HG02623 (cell line): ENCODE data around the gene HINFP.
"Not testable (repeated sequence)": the region's sequence is repeated elsewhere in the genome, so short reads cannot be mapped to it uniquely, and the experiment has no call there.

ENCODE experiments used
- ATAC-seq: cut with Tn5 transposase; IDR thresholded peaks from one replicate; pipeline ENCODE4 v1.9.1; 2021; ENCODE audit warnings: moderate library complexity; ENCODE audit not compliant: unreplicated experiment

HINFP gene

DNA sequence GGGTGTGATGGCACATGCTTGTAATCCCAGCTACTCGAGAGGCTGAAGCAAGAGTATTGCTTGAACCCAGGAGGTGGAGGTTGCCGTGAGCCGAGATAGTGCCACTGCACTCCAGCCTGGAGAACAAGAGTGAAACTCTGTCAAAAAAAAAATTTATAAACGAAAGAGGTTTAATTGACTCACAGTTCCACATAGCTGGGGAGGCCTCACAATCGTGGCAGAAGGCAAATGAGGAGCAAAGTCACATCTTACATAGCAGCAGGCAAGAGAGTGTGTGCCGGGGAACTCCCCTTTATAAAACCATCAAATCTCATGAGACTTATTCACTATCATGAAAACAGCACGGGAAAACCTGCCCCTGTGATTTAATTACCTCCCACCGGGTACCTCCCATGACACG is 63.0 kb downstream of the HINFP start:
- ATAC-seq: not testable (repeated sequence)
